Smooth muscle cell (in vitro differentiated cells): ENCODE results near the gene P2RY14. TPM values are rescaled to one million over a fixed set of nuclear protein-coding genes. Genes with fewer than 3 reads are reported as not detected.
"Not testable (repeated sequence)": the region's sequence is repeated elsewhere in the genome, so short reads cannot be mapped to it uniquely, and the experiment has no call there.

Source experiments
- DNase-seq: peaks from one replicate; lab custom pipeline; 2025; ENCODE audit not compliant: unreplicated experiment; lab: John Stamatoyannopoulos, UW
- H2AFZ ChIP-seq: fragments of 200-600 bp; sonication (generic); 2 replicates; pipeline ENCODE4 v1.6.0; 2016; ENCODE audit warnings: antibody characterized with exemption, low read depth, mild to moderate bottlenecking
- H3F3A ChIP-seq: fragments of 200-600 bp; sonication (generic); 2 replicates; pipeline ENCODE4 v1.6.0; 2017; ENCODE audit warnings: antibody characterized with exemption, low read depth
- H3K27ac ChIP-seq: fragments of 200-600 bp; sonication (generic); 2 replicates; pipeline ENCODE4 v1.5.1; 2016; ENCODE audit warnings: low read depth, mild to moderate bottlenecking
- H3K27me3 ChIP-seq: fragments of 200-600 bp; sonication (generic); 2 replicates; pipeline ENCODE4 v1.6.1; 2016; ENCODE audit warnings: low read depth, mild to moderate bottlenecking
- H3K36me3 ChIP-seq: fragments of 200-600 bp; sonication (generic); 2 replicates; pipeline ENCODE4 v1.5.1; 2016; ENCODE audit warnings: low read depth
- H3K4me1 ChIP-seq: fragments of 200-600 bp; sonication (generic); 2 replicates; pipeline ENCODE4 v1.5.1; 2016; ENCODE audit warnings: low read depth
- H3K4me2 ChIP-seq: fragments of 200-600 bp; sonication (generic); 2 replicates; pipeline ENCODE4 v1.6.0; 2016; ENCODE audit warnings: mild to moderate bottlenecking
- H3K4me3 ChIP-seq: fragments of 200-600 bp; sonication (generic); 2 replicates; pipeline ENCODE4 v1.5.1; 2016; ENCODE audit warnings: mild to moderate bottlenecking
- H3K79me2 ChIP-seq: fragments of 200-600 bp; sonication (generic); 2 replicates; pipeline ENCODE4 v1.6.0; 2016; ENCODE audit warnings: low read depth, mild to moderate bottlenecking
- H3K9ac ChIP-seq: fragments of 200-600 bp; sonication (generic); 2 replicates; pipeline ENCODE4 v1.6.0; 2016; ENCODE audit warnings: low read depth
- H3K9me3 ChIP-seq: fragments of 200-600 bp; sonication (generic); replicated peaks from 2 replicates; pipeline ENCODE4 v1.5.1; 2016; ENCODE audit warnings: low read depth
- H4K20me1 ChIP-seq: fragments of 200-600 bp; sonication (generic); 2 replicates; pipeline ENCODE4 v1.6.0; 2016; ENCODE audit warnings: low read depth
- WGBS: methylation state at CpG from one replicate; pipeline ENCODE4 v1.1.7; 2016; ENCODE audit warnings: low lambda C conversion rate; 5-methylcytosine and 5-hydroxymethylcytosine counted together
- polyA plus RNA-seq: library from polyadenylated mRNA; unstranded; fragments of >200 nt; fragmentation: Nextera tagmentation; extraction: Ambion mirVana; gene quantifications from 2 replicates; pipeline ENCODE4 v1.2.1, GENCODE V29; 2016
- total RNA-seq: library from RNA; depleted of rRNA; stranded (reverse); fragments of >200 nt; gene quantifications from 2 replicates; pipeline ENCODE4 v1.2.3, GENCODE V29; 2014
- TF ChIP-seq, protein P1 (sequence below): fragments of 200-600 bp; sonication (generic); IDR thresholded peaks from 2 replicates; pipeline ENCODE4 v1.5.1; 2017; ENCODE audit warnings: borderline replicate concordance, mild to moderate bottlenecking, antibody characterized with exemption; ENCODE audit not compliant: insufficient read depth, poor library complexity, severe bottlenecking

P2RY14 gene
- total and polyA plus RNA-seq, 2 experiments from 2014 or later: not detected

DNA sequence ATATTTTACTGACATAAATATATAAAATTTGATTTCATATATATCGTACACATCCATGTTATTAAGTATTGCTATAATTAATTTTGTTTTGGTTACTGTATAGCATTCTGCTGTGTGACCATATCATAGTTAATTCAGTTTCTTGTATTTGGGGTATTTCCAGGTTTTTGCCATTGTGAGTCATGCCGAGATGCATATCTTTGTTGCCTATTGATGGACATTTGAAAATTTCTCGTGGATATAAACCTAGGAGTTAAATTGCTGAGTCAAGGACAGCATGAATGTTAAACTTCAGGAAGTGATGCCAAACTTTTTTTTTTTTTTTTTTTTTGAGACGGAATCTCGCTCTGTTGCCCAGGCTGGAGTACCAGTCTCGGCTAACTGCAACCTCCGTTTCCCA lies 41.6 kb downstream of the P2RY14 start:
- no peaks in the 10 kb centered on the region for H3K4me1 ChIP-seq
- H2AFZ ChIP-seq: no peak overlapping the region
- H3K27me3 ChIP-seq: no peaks in the 10 kb centered on the region
- no peak overlapping the region for H3K4me3 ChIP-seq
- H3K79me2 ChIP-seq: no peaks in the 10 kb centered on the region
- no peaks in the 10 kb centered on the region for H3K36me3 ChIP-seq
- TF ChIP-seq, protein P1, sequence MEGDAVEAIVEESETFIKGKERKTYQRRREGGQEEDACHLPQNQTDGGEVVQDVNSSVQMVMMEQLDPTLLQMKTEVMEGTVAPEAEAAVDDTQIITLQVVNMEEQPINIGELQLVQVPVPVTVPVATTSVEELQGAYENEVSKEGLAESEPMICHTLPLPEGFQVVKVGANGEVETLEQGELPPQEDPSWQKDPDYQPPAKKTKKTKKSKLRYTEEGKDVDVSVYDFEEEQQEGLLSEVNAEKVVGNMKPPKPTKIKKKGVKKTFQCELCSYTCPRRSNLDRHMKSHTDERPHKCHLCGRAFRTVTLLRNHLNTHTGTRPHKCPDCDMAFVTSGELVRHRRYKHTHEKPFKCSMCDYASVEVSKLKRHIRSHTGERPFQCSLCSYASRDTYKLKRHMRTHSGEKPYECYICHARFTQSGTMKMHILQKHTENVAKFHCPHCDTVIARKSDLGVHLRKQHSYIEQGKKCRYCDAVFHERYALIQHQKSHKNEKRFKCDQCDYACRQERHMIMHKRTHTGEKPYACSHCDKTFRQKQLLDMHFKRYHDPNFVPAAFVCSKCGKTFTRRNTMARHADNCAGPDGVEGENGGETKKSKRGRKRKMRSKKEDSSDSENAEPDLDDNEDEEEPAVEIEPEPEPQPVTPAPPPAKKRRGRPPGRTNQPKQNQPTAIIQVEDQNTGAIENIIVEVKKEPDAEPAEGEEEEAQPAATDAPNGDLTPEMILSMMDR: no peak
- no peaks in the 10 kb centered on the region for H3K9me3 ChIP-seq
- no peaks in the 10 kb centered on the region for H4K20me1 ChIP-seq
- no peak overlapping the region for H3K27ac ChIP-seq
- DNase-seq: no peak
- no peak overlapping the region for H3K9ac ChIP-seq
- 98% methylated on average over 7 of the region's 7 CpGs for WGBS
- H3F3A ChIP-seq: no peaks in the 10 kb centered on the region
- H3K4me2 ChIP-seq: no peak overlapping the region

DNA sequence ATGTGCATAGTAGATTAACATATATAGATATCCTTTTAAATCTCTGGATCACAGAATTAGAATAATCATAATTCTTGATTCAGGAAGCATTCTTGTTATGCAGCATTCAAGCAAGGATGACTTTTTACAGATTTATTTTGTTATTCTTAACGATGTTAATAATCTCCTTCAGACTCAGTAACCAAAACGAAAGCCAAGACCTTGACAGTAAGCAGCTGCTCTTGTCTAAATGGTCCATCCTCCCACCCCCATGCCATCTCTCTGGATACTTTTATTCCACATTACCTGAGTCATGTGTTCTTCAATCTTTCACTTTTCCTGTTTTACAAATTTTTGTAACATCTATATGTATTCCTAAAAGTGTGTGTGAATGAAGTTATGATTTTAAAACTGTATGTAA lies 42.0 kb downstream of the P2RY14 start:
- DNase-seq: no peak
- 66% methylated on average over 2 of the region's 2 CpGs for WGBS

GRCh38 chr3:151234825-151235224 lies 43.5 kb downstream of the P2RY14 start:
- no peaks in the 10 kb centered on the region for H3K4me1 ChIP-seq
- no peaks in the 10 kb centered on the region for H3K79me2 ChIP-seq
- no peaks in the 10 kb centered on the region for H3K36me3 ChIP-seq
- H3K9ac ChIP-seq: no peak overlapping the region
- WGBS: 95% methylated on average over 6 of the region's 6 CpGs
- no peak for DNase-seq
- H3K4me3 ChIP-seq: no peak overlapping the region
- no peaks in the 10 kb centered on the region for H3K27me3 ChIP-seq
- H2AFZ ChIP-seq: no peak overlapping the region
- no peaks in the 10 kb centered on the region for H3K9me3 ChIP-seq
- no peaks in the 10 kb centered on the region for H3F3A ChIP-seq
- no peak overlapping the region for H3K27ac ChIP-seq
- H4K20me1 ChIP-seq: no peaks in the 10 kb centered on the region
- no peak overlapping the region for H3K4me2 ChIP-seq
- TF ChIP-seq, protein P1: no peak

More for the DNA sequence above, 42.0 kb downstream of the P2RY14 start:
- no peaks in the 10 kb centered on the region for H3K36me3 ChIP-seq
- H3K9ac ChIP-seq: no peak overlapping the region
- no peak overlapping the region for H3K27ac ChIP-seq
- H3K27me3 ChIP-seq: no peaks in the 10 kb centered on the region
- H3K4me2 ChIP-seq: no peak overlapping the region
- no peak overlapping the region for H3K4me3 ChIP-seq
- H3F3A ChIP-seq: no peaks in the 10 kb centered on the region
- H3K79me2 ChIP-seq: no peaks in the 10 kb centered on the region
- H4K20me1 ChIP-seq: no peaks in the 10 kb centered on the region
- TF ChIP-seq, protein P1: no peak
- H3K9me3 ChIP-seq: no peaks in the 10 kb centered on the region
- no peak overlapping the region for H2AFZ ChIP-seq
- no peaks in the 10 kb centered on the region for H3K4me1 ChIP-seq

GRCh38 chr3:151232991-151233390 lies 45.4 kb downstream of the P2RY14 start:
- Histone ChIP-seq H3K4me2 (no peak overlapping the region), H3K9ac (no peak overlapping the region), H2AFZ (no peak overlapping the region), H3K27ac (no peak overlapping the region), H3K4me3 (no peak overlapping the region), H3K4me1 (peaks cover 9% of the 10 kb centered on the region), H3K9me3 (no peaks in the 10 kb centered on the region), H4K20me1 (no peaks in the 10 kb centered on the region), H3K36me3 (no peaks in the 10 kb centered on the region), H3K79me2 (no peaks in the 10 kb centered on the region), H3F3A (no peaks in the 10 kb centered on the region), H3K27me3 (no peaks in the 10 kb centered on the region)
- TF ChIP-seq, protein P1: no peak
- 92% methylated on average over 4 of the region's 4 CpGs for WGBS
- DNase-seq: no peak

- H2AFZ ChIP-seq, H3K9me3 ChIP-seq, H3K4me2 ChIP-seq, H3K27ac ChIP-seq, H3K79me2 ChIP-seq, H4K20me1 ChIP-seq, H3K27me3 ChIP-seq, H3K9ac ChIP-seq, H3K36me3 ChIP-seq, H3F3A ChIP-seq, H3K4me3 ChIP-seq, DNase-seq: not testable (repeated sequence)
- H3K4me1 ChIP-seq: peaks cover 11% of the 10 kb centered on the region
Measured at GRCh38 chr3:151232403-151232802, 45.9 kb downstream of the P2RY14 start.
